Measurements from ENCODE around the gene ARHGEF11.

ARHGEF11 gene

GRCh38 chr1:156964441-156964840 lies 81.1 kb downstream of the ARHGEF11 start:
- H4K8ac ChIP-seq (ENCODE audit: low read length) = no peak overlapping the region
- H4K91ac ChIP-seq (ENCODE audit: low read length) = no peak overlapping the region
- peaks cover 45 to 79% of the 10 kb centered on the region in 2 experiments for H3K36me3 ChIP-seq (ENCODE audit: control insufficient read depth in 1 of 2, insufficient read depth in 2 of 2, low read depth in 1 of 2, low read length in 2 of 2)
- H2BK120ac ChIP-seq (ENCODE audit: low read depth, low read length) = no peak overlapping the region
- 94% methylated on average over 2 of the region's 2 CpGs for WGBS
- no peaks in the 10 kb centered on the region for H3K9me3 ChIP-seq (ENCODE audit: control insufficient read depth, low read length)
- H3K4me1 ChIP-seq (ENCODE audit: control insufficient read depth, insufficient read depth, low read depth, low read length) = no peaks in the 10 kb centered on the region
- no peak overlapping the region for H3K4me2 ChIP-seq (ENCODE audit: low read length, poor library complexity, severe bottlenecking)
- no peak overlapping the region for H3K4ac ChIP-seq (ENCODE audit: low read depth in 1 of 2, low read length in 2 of 2)
- no peaks in the 10 kb centered on the region for H3K27me3 ChIP-seq (ENCODE audit: control insufficient read depth in 1 of 2, insufficient read depth in 1 of 2, low read length in 2 of 2)
- no peak overlapping the region for H2AFZ ChIP-seq (ENCODE audit: low read depth, low read length)
- H3K27ac ChIP-seq (ENCODE audit: low read length, poor library complexity, severe bottlenecking) = no peak overlapping the region
- H3K79me1 ChIP-seq (replicated peaks; ENCODE audit: low read length, poor library complexity, severe bottlenecking) = peaks cover 1% of the 10 kb centered on the region
- H2AK5ac ChIP-seq (ENCODE audit: low read length, severe bottlenecking) = no peak overlapping the region
- DNase-seq = no peak
- peak overlapping the region; percentile 32 for H3K9ac ChIP-seq (ENCODE audit: low read length)
- H2BK15ac ChIP-seq (ENCODE audit: low read depth, poor library complexity, severe bottlenecking) = no peak overlapping the region
- H3K4me3 ChIP-seq (ENCODE audit: insufficient read depth in 1 of 2, low read depth in 1 of 2, low read length in 2 of 2) = no peak overlapping the region
- no peak overlapping the region for H2BK5ac ChIP-seq (ENCODE audit: low read depth, low read length, poor library complexity, severe bottlenecking)
- H3K23ac ChIP-seq (ENCODE audit: low read length in 2 of 2) = no peak overlapping the region
- H3K14ac ChIP-seq (ENCODE audit: low read length in 2 of 2) = no peak overlapping the region
- no peak overlapping the region for H2BK12ac ChIP-seq (ENCODE audit: low read length in 2 of 2)
- no peak overlapping the region for H3K18ac ChIP-seq (ENCODE audit: low read depth in 1 of 2, low read length in 2 of 2)

- Histone ChIP-seq H2AK5ac (ENCODE audit: low read length, severe bottlenecking) (no peak overlapping the region), H3K23ac (ENCODE audit: low read length in 2 of 2) (no peak overlapping the region), H3K14ac (ENCODE audit: low read length in 2 of 2) (no peak overlapping the region), H3K9ac (ENCODE audit: low read length) (no peak overlapping the region), H3K4me1 (ENCODE audit: control insufficient read depth, insufficient read depth, low read depth, low read length) (no peaks in the 10 kb centered on the region), H2BK15ac (ENCODE audit: low read depth, poor library complexity, severe bottlenecking) (peak overlapping the region; percentile 35), H3K4me2 (ENCODE audit: low read length, poor library complexity, severe bottlenecking) (no peak overlapping the region), H2AFZ (ENCODE audit: low read depth, low read length) (no peak overlapping the region), H4K91ac (ENCODE audit: low read length) (no peak overlapping the region), H3K18ac (ENCODE audit: low read depth in 1 of 2, low read length in 2 of 2) (no peak overlapping the region), H2BK120ac (ENCODE audit: low read depth, low read length) (no peak overlapping the region), H3K36me3 (ENCODE audit: control insufficient read depth in 1 of 2, insufficient read depth in 2 of 2, low read depth in 1 of 2, low read length in 2 of 2) (peaks cover 44 to 79% of the 10 kb centered on the region in 2 experiments), H3K27ac (ENCODE audit: low read length, poor library complexity, severe bottlenecking) (no peak overlapping the region), H3K79me1 (replicated peaks; ENCODE audit: low read length, poor library complexity, severe bottlenecking) (peaks cover 1% of the 10 kb centered on the region), H3K27me3 (ENCODE audit: control insufficient read depth in 1 of 2, insufficient read depth in 1 of 2, low read length in 2 of 2) (no peaks in the 10 kb centered on the region), H3K4ac (ENCODE audit: low read depth in 1 of 2, low read length in 2 of 2) (no peak overlapping the region), H2BK5ac (ENCODE audit: low read depth, low read length, poor library complexity, severe bottlenecking) (no peak overlapping the region), H3K4me3 (ENCODE audit: insufficient read depth in 1 of 2, low read depth in 1 of 2, low read length in 2 of 2) (no peak overlapping the region), H3K9me3 (ENCODE audit: control insufficient read depth, low read length) (no peaks in the 10 kb centered on the region), H2BK12ac (ENCODE audit: low read length in 2 of 2) (no peak overlapping the region), H4K8ac (ENCODE audit: low read length) (no peak overlapping the region)
- no peak for DNase-seq
- 98% methylated on average over 3 of the region's 3 CpGs for WGBS
Observed at GRCh38 chr1:156963621-156964020, 81.9 kb downstream of the ARHGEF11 start.

GRCh38 chr1:156961709-156962108 lies 83.8 kb downstream of the ARHGEF11 start:
- no peak overlapping the region for H3K18ac ChIP-seq (ENCODE audit: low read depth in 1 of 2, low read length in 2 of 2)
- no peak overlapping the region for H3K4me3 ChIP-seq (ENCODE audit: insufficient read depth in 1 of 2, low read depth in 1 of 2, low read length in 2 of 2)
- H3K23ac ChIP-seq (ENCODE audit: low read length in 2 of 2) = no peak overlapping the region
- H3K4me1 ChIP-seq (ENCODE audit: control insufficient read depth, insufficient read depth, low read depth, low read length) = no peaks in the 10 kb centered on the region
- H3K9ac ChIP-seq (ENCODE audit: low read length) = no peak overlapping the region
- DNase-seq = no peak
- H2BK15ac ChIP-seq (ENCODE audit: low read depth, poor library complexity, severe bottlenecking) = no peak overlapping the region
- 72% methylated on average over 3 of the region's 4 CpGs for WGBS
- H2AFZ ChIP-seq (ENCODE audit: low read depth, low read length) = no peak overlapping the region
- H3K27me3 ChIP-seq (ENCODE audit: control insufficient read depth in 1 of 2, insufficient read depth in 1 of 2, low read length in 2 of 2) = no peaks in the 10 kb centered on the region
- peaks cover 1% of the 10 kb centered on the region for H3K79me1 ChIP-seq (replicated peaks; ENCODE audit: low read length, poor library complexity, severe bottlenecking)
- no peak overlapping the region for H2BK5ac ChIP-seq (ENCODE audit: low read depth, low read length, poor library complexity, severe bottlenecking)
- H4K8ac ChIP-seq (ENCODE audit: low read length) = no peak overlapping the region
- H3K9me3 ChIP-seq (ENCODE audit: control insufficient read depth, low read length) = no peaks in the 10 kb centered on the region
- peaks cover 55 to 79% of the 10 kb centered on the region in 2 experiments for H3K36me3 ChIP-seq (ENCODE audit: control insufficient read depth in 1 of 2, insufficient read depth in 2 of 2, low read depth in 1 of 2, low read length in 2 of 2)
- H3K27ac ChIP-seq (ENCODE audit: low read length, poor library complexity, severe bottlenecking) = no peak overlapping the region
- no peak overlapping the region for H2BK12ac ChIP-seq (ENCODE audit: low read length in 2 of 2)
- H3K14ac ChIP-seq (ENCODE audit: low read length in 2 of 2) = no peak overlapping the region
- no peak overlapping the region for H2BK120ac ChIP-seq (ENCODE audit: low read depth, low read length)
- no peak overlapping the region for H3K4ac ChIP-seq (ENCODE audit: low read depth in 1 of 2, low read length in 2 of 2)
- no peak overlapping the region for H4K91ac ChIP-seq (ENCODE audit: low read length)
- no peak overlapping the region for H3K4me2 ChIP-seq (ENCODE audit: low read length, poor library complexity, severe bottlenecking)
- no peak overlapping the region for H2AK5ac ChIP-seq (ENCODE audit: low read length, severe bottlenecking)

- Histone ChIP-seq H3K14ac (ENCODE audit: low read length in 2 of 2) (no peak overlapping the region), H2BK120ac (ENCODE audit: low read depth, low read length) (no peak overlapping the region), H3K4ac (ENCODE audit: low read depth in 1 of 2, low read length in 2 of 2) (no peak overlapping the region), H3K9me3 (ENCODE audit: control insufficient read depth, low read length) (no peaks in the 10 kb centered on the region), H3K23ac (ENCODE audit: low read length in 2 of 2) (no peak overlapping the region), H4K91ac (ENCODE audit: low read length) (no peak overlapping the region), H2AFZ (ENCODE audit: low read depth, low read length) (no peak overlapping the region), H3K9ac (ENCODE audit: low read length) (no peak overlapping the region), H3K27me3 (ENCODE audit: control insufficient read depth in 1 of 2, insufficient read depth in 1 of 2, low read length in 2 of 2) (no peaks in the 10 kb centered on the region), H2AK5ac (ENCODE audit: low read length, severe bottlenecking) (no peak overlapping the region), H3K4me2 (ENCODE audit: low read length, poor library complexity, severe bottlenecking) (no peak overlapping the region), H3K18ac (ENCODE audit: low read depth in 1 of 2, low read length in 2 of 2) (peak overlapping the region in 1 of 2 experiments; percentile 12), H3K4me3 (ENCODE audit: insufficient read depth in 1 of 2, low read depth in 1 of 2, low read length in 2 of 2) (no peak overlapping the region), H2BK12ac (ENCODE audit: low read length in 2 of 2) (no peak overlapping the region), H2BK5ac (ENCODE audit: low read depth, low read length, poor library complexity, severe bottlenecking) (no peak overlapping the region), H3K27ac (ENCODE audit: low read length, poor library complexity, severe bottlenecking) (no peak overlapping the region), H3K79me1 (replicated peaks; ENCODE audit: low read length, poor library complexity, severe bottlenecking) (peaks cover 1% of the 10 kb centered on the region), H3K4me1 (ENCODE audit: control insufficient read depth, insufficient read depth, low read depth, low read length) (no peaks in the 10 kb centered on the region), H4K8ac (ENCODE audit: low read length) (no peak overlapping the region), H2BK15ac (ENCODE audit: low read depth, poor library complexity, severe bottlenecking) (peak overlapping the region; percentile 14), H3K36me3 (ENCODE audit: control insufficient read depth in 1 of 2, insufficient read depth in 2 of 2, low read depth in 1 of 2, low read length in 2 of 2) (peaks cover 72 to 81% of the 10 kb centered on the region in 2 experiments)
- DNase-seq = no peak
- WGBS = 93% methylated on average over 6 of the region's 6 CpGs
Observed at GRCh38 chr1:156959925-156960324, 85.6 kb downstream of the ARHGEF11 start.
